GM12878 (cell line): ENCODE measurements around the gene CLN3. TPM values are rescaled to one million over a fixed set of nuclear protein-coding genes. Genes with fewer than 3 reads are reported as not detected.

Experiments used
- ATAC-seq: fragments of 200-7000 bp; cut with Tn5 transposase; 3 replicates; pipeline ENCODE4 v1.9.1; 2020; ENCODE audit warnings: mild to moderate bottlenecking, moderate library complexity
- BruUV-seq: library from RNA; stranded (reverse); fragments of 400-500 nt; replicated peaks from 2 replicates; lab custom pipeline; 2021; lab: Mats Ljungman, UMichigan
- CTCF ChIA-PET: fragments of 300-600 bp; sonication (Branson Sonifier 250); formaldehyde crosslinking; extraction: SDS; loops from one replicate; lab custom pipeline; 2021; ENCODE audit warnings: inconsistent platforms; lab: Yijun Ruan, JAX
- POLR2A ChIA-PET: fragments of 350-600 bp; formaldehyde crosslinking; extraction: SDS; loops from one replicate; lab custom pipeline; 2021; ENCODE audit warnings: inconsistent platforms; lab: Charles Lee
- RAD21 ChIA-PET: fragments of 300-600 bp; sonication (Branson Sonifier 250); formaldehyde crosslinking; loops from one replicate; lab custom pipeline; 2023; ENCODE audit warnings: antibody characterized with exemption; ENCODE audit not compliant: unreplicated experiment; lab: Charles Lee
- SMC1A ChIA-PET: fragments of 300-600 bp; sonication (Branson Sonifier 250); formaldehyde crosslinking; loops from one replicate; lab custom pipeline; 2023; ENCODE audit not compliant: unreplicated experiment, uncharacterized antibody; lab: Charles Lee
- DNase-seq: peaks from one replicate; pipeline ENCODE4 v3.0.0-alpha.2; 2011; ENCODE audit warnings: low read depth, low spot score
- FAIRE-seq: peaks from 3 replicates; lab custom pipeline; 2011; peaks lifted over from hg19 to GRCh38; lab: Jason Lieb, UNC
- H2AFZ ChIP-seq: 2 replicates; pipeline ENCODE4 v1.6.0; 2011; ENCODE audit warnings: low read depth, low read length, control low read depth; ENCODE audit not compliant: control insufficient read depth
- H3K27ac ChIP-seq: 2 replicates; pipeline ENCODE4 v1.5.1; 2011; ENCODE audit warnings: control low read depth; ENCODE audit not compliant: control insufficient read depth, insufficient read depth
- H3K27me3 ChIP-seq, 2 experiments: replicated peaks in 1 of 2; 2 replicates each; pipeline versions ENCODE4 v1.6.0 to v1.6.1; 2011; ENCODE audit warnings: low read length in 1 of 2; ENCODE audit not compliant: control insufficient read depth in 2 of 2, insufficient read depth in 2 of 2
- H3K36me3 ChIP-seq, 2 experiments: 2 replicates each; pipeline ENCODE4 v1.5.1; 2011; ENCODE audit warnings: low read length in 1 of 2; ENCODE audit not compliant: control insufficient read depth in 2 of 2, insufficient read depth in 2 of 2
- H3K4me1 ChIP-seq: 2 replicates; pipeline ENCODE4 v1.6.1; 2011; ENCODE audit warnings: mild to moderate bottlenecking, low read length, moderate library complexity, mixed read lengths; ENCODE audit not compliant: control insufficient read depth, insufficient read depth
- H3K4me2 ChIP-seq: 2 replicates; pipeline ENCODE4 v1.6.0; 2011; ENCODE audit warnings: control low read depth; ENCODE audit not compliant: control insufficient read depth, insufficient read depth
- H3K4me3 ChIP-seq: fragments of 200-600 bp; sonication (generic); 2 replicates; pipeline ENCODE4 v1.5.1; 2016
- H3K79me2 ChIP-seq: 2 replicates; pipeline ENCODE4 v1.6.0; 2011; ENCODE audit warnings: low read length; ENCODE audit not compliant: control insufficient read depth, insufficient read depth
- H3K9ac ChIP-seq: 2 replicates; pipeline ENCODE4 v1.8.0; 2011; ENCODE audit warnings: low read length, control low read depth, mixed read lengths; ENCODE audit not compliant: control insufficient read depth, insufficient read depth
- H3K9me3 ChIP-seq: replicated peaks from 3 replicates; pipeline ENCODE4 v1.5.1; 2011; ENCODE audit warnings: mild to moderate bottlenecking, low read length; ENCODE audit not compliant: control insufficient read depth, insufficient read depth
- H4K20me1 ChIP-seq: 2 replicates; pipeline ENCODE4 v1.6.0; 2011; ENCODE audit not compliant: control insufficient read depth, insufficient read depth
- ATF2 ChIP-seq: IDR thresholded peaks from 2 replicates; pipeline ENCODE4 v1.6.1; 2012; ENCODE audit warnings: low read length, inconsistent platforms
- ATF7 ChIP-seq: fragments of 450-650 bp; IDR thresholded peaks from 2 replicates; pipeline ENCODE4 v1.6.1; 2016; ENCODE audit warnings: low read depth, mild to moderate bottlenecking
- BMI1 ChIP-seq: fragments of 450-650 bp; IDR thresholded peaks from 2 replicates; pipeline ENCODE4 v1.6.1; 2016; ENCODE audit warnings: mild to moderate bottlenecking, moderate library complexity, borderline replicate concordance
- CBX3 ChIP-seq: fragments of 200-600 bp; sonication (generic); IDR thresholded peaks from 2 replicates; pipeline ENCODE4 v1.6.1; 2016; ENCODE audit warnings: low read depth, borderline replicate concordance
- CUX1 ChIP-seq: IDR thresholded peaks from 2 replicates; pipeline ENCODE4 v1.6.1; 2012; ENCODE audit warnings: improper control_type of control experiment, low read depth, low read length; ENCODE audit not compliant: insufficient replicate concordance
- E2F8 ChIP-seq: fragments of 450-650 bp; IDR thresholded peaks from 2 replicates; pipeline ENCODE4 v1.6.1; 2018; ENCODE audit warnings: mild to moderate bottlenecking, low read depth, moderate library complexity; ENCODE audit not compliant: partially characterized antibody
- HDAC2 ChIP-seq: fragments of 200-600 bp; sonication (generic); IDR thresholded peaks from 2 replicates; pipeline ENCODE4 v1.6.1; 2017
- NR2C2 ChIP-seq: IDR thresholded peaks from 2 replicates; pipeline ENCODE4 v1.6.1; 2011; ENCODE audit warnings: borderline replicate concordance, low read depth; ENCODE audit not compliant: control insufficient read depth, insufficient read length
- PAX8 ChIP-seq: fragments of 450-650 bp; IDR thresholded peaks from 2 replicates; pipeline ENCODE4 v1.6.1; 2017; ENCODE audit warnings: mild to moderate bottlenecking, moderate library complexity
- RUNX3 ChIP-seq: IDR thresholded peaks from 2 replicates; pipeline ENCODE4 v1.6.1; 2012; ENCODE audit warnings: low read length, inconsistent platforms
- SP1 ChIP-seq: IDR thresholded peaks from one replicate; pipeline ENCODE4 v1.6.1; 2011; ENCODE audit warnings: low read depth, low read length
- SPI1 ChIP-seq: IDR thresholded peaks from 2 replicates; pipeline ENCODE4 v1.6.1; 2011; ENCODE audit warnings: low read depth, mild to moderate bottlenecking, low read length, moderate library complexity, borderline replicate concordance; ENCODE audit not compliant: insufficient read depth
- YY1 ChIP-seq: IDR thresholded peaks from 2 replicates; pipeline ENCODE4 v1.6.1; 2011; ENCODE audit warnings: low read depth, mild to moderate bottlenecking, low read length
- WGBS: methylation state at CpG from one replicate; pipeline ENCODE4 v1.1.6; 2016; ENCODE audit warnings: low lambda C conversion rate; ENCODE audit not compliant: insufficient replicate concordance, insufficient coverage; ENCODE audit errors: missing lambda C conversion rate; 5-methylcytosine and 5-hydroxymethylcytosine counted together
- in situ Hi-C: fragments of 300-500 bp; cut with MboI; formaldehyde crosslinking; loops from 9 replicates; pipeline ENCODE4 v1.14.3; 2018; ENCODE audit warnings: mixed read lengths
- intact Hi-C: fragments of 100-400 bp; cut with micrococcal nuclease; formaldehyde crosslinking; loops from one replicate; pipeline ENCODE4 v1.14.2; 2022; ENCODE audit not compliant: unreplicated experiment
- polyA plus RNA-seq, 11 experiments: library from polyadenylated mRNA; depleted of rRNA in 4 of 11; unstranded in 6 of 11; stranded (reverse) in 5 of 11; fragments of >200 nt; fragmentation: Nextera tagmentation in 4 of 11; fragmentation: Illumina TruSeq in 1 of 11; extraction: Ambion mirVana in 4 of 11; extraction: Trizol in 1 of 11; gene quantifications; 1 replicate in 1 of 11; 2 replicates in 10 of 11; pipeline versions ENCODE4 v1.2.1 to v1.2.3, GENCODE V29; 2011 to 2016; ENCODE audit warnings: inconsistent platforms in 2 of 11, missing spikeins in 2 of 11, low read depth in 1 of 11
- total RNA-seq, 4 experiments: library from RNA; depleted of rRNA in 3 of 4; stranded (reverse); fragments of >200 nt in 3 of 4; fragmentation: Illumina TruSeq in 1 of 4; extraction: Trizol in 1 of 4; gene quantifications; 2 replicates each; pipeline versions ENCODE4 v1.2.1 to v1.2.3, GENCODE V29; 2013 to 2021

The CLN3 gene
- total and polyA plus RNA-seq, 10 of the 15 experiments (the other 5 are each of a cell fraction or from before 2014, with no cell fraction given): 2.3 to 25.0 (median 16.6) TPM

GRCh38 chr16:28511801-28512789 is 20.2 kb upstream of the CLN3 start:
- Histone ChIP-seq H3K9ac (no peak overlapping the region), H3K9me3 (no peaks in the 10 kb centered on the region), H4K20me1 (no peaks in the 10 kb centered on the region), H3K27me3 (no peaks in the 10 kb centered on the region), H3K4me3 (no peak overlapping the region), H2AFZ (no peak overlapping the region), H3K4me2 (no peak overlapping the region), H3K27ac (no peak overlapping the region), H3K36me3 (no peaks in the 10 kb centered on the region), H3K4me1 (peaks cover 16% of the 10 kb centered on the region), H3K79me2 (no peaks in the 10 kb centered on the region)
- SMC1A ChIA-PET: no interaction called here
- no peak for FAIRE-seq
- POLR2A ChIA-PET: interaction anchor here (0.6 kb wide), 1 partner anchor 61 kb away, joined by 6 read pairs; no protein-coding TSS in a partner anchor
- intact Hi-C loops (no loop called here), in situ Hi-C loops (no loop called here)
- no TSS peak for BruUV-seq
- no peak for ATAC-seq
- CTCF ChIA-PET: no interaction called here
- RAD21 ChIA-PET: no interaction called here
- 73% methylated on average over 21 of the region's 21 CpGs for WGBS
- no peak for DNase-seq
- TF ChIP-seq ATF2 (no peak), CUX1 (no peak), CBX3 (no peak), PAX8 (no peak), YY1 (no peak), SP1 (no peak), ATF7 (no peak), SPI1 (no peak), HDAC2 (no peak), RUNX3 (no peak), BMI1 (no peak), E2F8 (no peak), NR2C2 (no peak)
